ENCODE measurements around the gene KLHL8. TPM values are rescaled to one million over a fixed set of nuclear protein-coding genes. Genes with fewer than 3 reads are reported as not detected.

The KLHL8 gene
- total and polyA plus RNA-seq, 3 donors from 2014 or later: 9.5 to 10.4 (median 10.3) TPM

- Histone ChIP-seq H3K27ac (no peak overlapping the region), H3K4me3 (no peak overlapping the region), H3K36me3 (ENCODE audit: low read depth, missing control alignments) (no peaks in the 10 kb centered on the region), H3K4me1 (no peaks in the 10 kb centered on the region), H3K9me3 (no peaks in the 10 kb centered on the region), H3K27me3 (no peaks in the 10 kb centered on the region)
- intact Hi-C loops (cut with DNase I; ENCODE audit: low total_unique reads): no loop called here
- TF ChIP-seq POLR2A (IDR thresholded peaks at IDR 0.05): no peak
- TF ChIP-seq, protein P1, sequence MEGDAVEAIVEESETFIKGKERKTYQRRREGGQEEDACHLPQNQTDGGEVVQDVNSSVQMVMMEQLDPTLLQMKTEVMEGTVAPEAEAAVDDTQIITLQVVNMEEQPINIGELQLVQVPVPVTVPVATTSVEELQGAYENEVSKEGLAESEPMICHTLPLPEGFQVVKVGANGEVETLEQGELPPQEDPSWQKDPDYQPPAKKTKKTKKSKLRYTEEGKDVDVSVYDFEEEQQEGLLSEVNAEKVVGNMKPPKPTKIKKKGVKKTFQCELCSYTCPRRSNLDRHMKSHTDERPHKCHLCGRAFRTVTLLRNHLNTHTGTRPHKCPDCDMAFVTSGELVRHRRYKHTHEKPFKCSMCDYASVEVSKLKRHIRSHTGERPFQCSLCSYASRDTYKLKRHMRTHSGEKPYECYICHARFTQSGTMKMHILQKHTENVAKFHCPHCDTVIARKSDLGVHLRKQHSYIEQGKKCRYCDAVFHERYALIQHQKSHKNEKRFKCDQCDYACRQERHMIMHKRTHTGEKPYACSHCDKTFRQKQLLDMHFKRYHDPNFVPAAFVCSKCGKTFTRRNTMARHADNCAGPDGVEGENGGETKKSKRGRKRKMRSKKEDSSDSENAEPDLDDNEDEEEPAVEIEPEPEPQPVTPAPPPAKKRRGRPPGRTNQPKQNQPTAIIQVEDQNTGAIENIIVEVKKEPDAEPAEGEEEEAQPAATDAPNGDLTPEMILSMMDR (IDR thresholded peaks at IDR 0.05): no peak
- 80% methylated on average over 5 of the region's 5 CpGs for WGBS, 2 donors
- DNase-seq: no peak
These were observed 6.9 kb downstream of the KLHL8 start for GRCh38 chr4:87213421-87214075.

GRCh38 chr4:87211249-87211952 is 9.0 kb downstream of the KLHL8 start:
- intact Hi-C loops (cut with DNase I; ENCODE audit: low total_unique reads): no loop called here
- Histone ChIP-seq H3K4me3 (no peak overlapping the region), H3K4me1 (no peaks in the 10 kb centered on the region), H3K27me3 (no peaks in the 10 kb centered on the region), H3K27ac (no peak overlapping the region), H3K36me3 (ENCODE audit: low read depth, missing control alignments) (no peaks in the 10 kb centered on the region), H3K9me3 (no peaks in the 10 kb centered on the region)
- DNase-seq: no peak
- TF ChIP-seq, protein P1 (IDR thresholded peaks at IDR 0.05): no peak
- no peak for TF ChIP-seq POLR2A (IDR thresholded peaks at IDR 0.05)
- WGBS, 2 donors: 74 to 75% methylated on average over 5 of the region's 5 CpGs

DNA sequence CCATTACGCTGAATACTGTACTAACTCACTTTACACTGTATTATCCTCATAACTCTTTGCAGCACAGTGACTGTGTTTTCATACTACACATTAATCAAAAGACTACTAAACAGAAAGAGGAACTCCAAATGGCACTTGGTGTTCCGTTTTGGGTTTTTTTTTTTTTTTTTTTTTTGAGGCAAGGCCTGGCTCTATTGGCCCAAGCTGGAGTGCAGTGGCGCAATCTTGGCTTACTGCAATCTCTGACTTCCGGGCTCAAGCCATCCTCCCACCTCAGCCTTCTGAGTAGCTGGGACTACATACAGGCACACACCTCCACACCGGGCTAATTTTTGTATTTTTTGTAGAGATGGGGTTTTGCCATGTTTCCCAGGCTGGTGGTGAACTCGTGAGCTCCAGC is 10.7 kb downstream of the KLHL8 start:
- intact Hi-C loops (cut with DNase I; ENCODE audit: low total_unique reads): no loop called here
- DNase-seq: peak; percentile 26
- Histone ChIP-seq H3K27me3 (no peaks in the 10 kb centered on the region), H3K27ac (no peak overlapping the region), H3K4me1 (no peaks in the 10 kb centered on the region), H3K36me3 (ENCODE audit: low read depth, missing control alignments) (no peaks in the 10 kb centered on the region), H3K4me3 (no peak overlapping the region), H3K9me3 (no peaks in the 10 kb centered on the region)
- TF ChIP-seq POLR2A (IDR thresholded peaks at IDR 0.05): no peak
- TF ChIP-seq, protein P1 (IDR thresholded peaks at IDR 0.05): no peak
- WGBS, 2 donors: 77 to 82% methylated on average over 6 of the region's 6 CpGs

- Histone ChIP-seq H3K4me1 (no peaks in the 10 kb centered on the region), H3K9me3 (no peaks in the 10 kb centered on the region), H3K27me3 (no peaks in the 10 kb centered on the region), H3K4me3 (no peak overlapping the region), H3K36me3 (ENCODE audit: low read depth, missing control alignments) (no peaks in the 10 kb centered on the region), H3K27ac (no peak overlapping the region)
- no peak for TF ChIP-seq POLR2A (IDR thresholded peaks at IDR 0.05)
- TF ChIP-seq, protein P1 (IDR thresholded peaks at IDR 0.05): no peak
- intact Hi-C loops (cut with DNase I; ENCODE audit: low total_unique reads): no loop called here
- no peak for DNase-seq
- WGBS, 2 donors: 78 to 89% methylated on average over 3 of the region's 3 CpGs
These were observed 11.2 kb downstream of the KLHL8 start for GRCh38 chr4:87209182-87209581.
